Endothelial cell of umbilical vein (primary cell): ENCODE measurements around the gene CEP295NL. TPM values are rescaled to one million over a fixed set of nuclear protein-coding genes. Genes with fewer than 3 reads are reported as not detected.

Experiments used
- BruUV-seq: library from RNA; stranded (reverse); fragments of 400-500 nt; replicated peaks from 2 replicates; lab custom pipeline; 2021; lab: Mats Ljungman, UMichigan
- CTCF ChIA-PET: fragments of 300-600, 350-600 bp; sonication (Branson Sonifier 250); formaldehyde crosslinking; loops from one replicate; lab custom pipeline; 2021; ENCODE audit warnings: antibody characterized with exemption, inconsistent platforms; lab: Charles Lee
- POLR2A ChIA-PET: fragments of 300-600, 350-600 bp; sonication (Branson Sonifier 250); formaldehyde crosslinking; loops from one replicate; lab custom pipeline; 2021; ENCODE audit warnings: antibody characterized with exemption, inconsistent platforms; lab: Charles Lee
- DNase-seq: peaks from one replicate; pipeline ENCODE4 v3.0.0-alpha.2; 2011; ENCODE audit warnings: low read depth, low spot score
- FAIRE-seq: peaks from 2 replicates; lab custom pipeline; 2011; peaks lifted over from hg19 to GRCh38; lab: Jason Lieb, UNC
- H2AFZ ChIP-seq: 2 replicates; pipeline ENCODE4 v1.6.0; 2012; ENCODE audit warnings: low read depth, low read length, control low read depth, inconsistent platforms
- H3K27ac ChIP-seq: 2 replicates; pipeline ENCODE4 v1.5.1; 2011; ENCODE audit warnings: low read depth, mild to moderate bottlenecking, control low read depth, low read length, moderate library complexity; ENCODE audit not compliant: insufficient read depth
- H3K27me3 ChIP-seq, 2 experiments: 2 replicates each; pipeline versions ENCODE4 v1.6.0 to v1.6.1; 2011; ENCODE audit warnings: low read length in 2 of 2, mixed read lengths in 1 of 2; ENCODE audit not compliant: control insufficient read depth in 2 of 2, insufficient read depth in 2 of 2
- H3K36me3 ChIP-seq, 2 experiments: 2 replicates in 1 of 2; 3 replicates in 1 of 2; pipeline ENCODE4 v1.5.1; 2011; ENCODE audit warnings: low read length in 2 of 2, mild to moderate bottlenecking in 1 of 2, moderate library complexity in 1 of 2; ENCODE audit not compliant: control insufficient read depth in 2 of 2, insufficient read depth in 2 of 2; ENCODE audit errors: extremely low read depth in 1 of 2
- H3K4me1 ChIP-seq: 3 replicates; pipeline ENCODE4 v1.5.1; 2011; ENCODE audit warnings: mild to moderate bottlenecking, low read length; ENCODE audit not compliant: control insufficient read depth, insufficient read depth; ENCODE audit errors: extremely low read depth
- H3K4me2 ChIP-seq: 2 replicates; pipeline ENCODE4 v1.6.1; 2011; ENCODE audit warnings: low read length, control low read depth, mixed read lengths; ENCODE audit not compliant: insufficient read depth
- H3K4me3 ChIP-seq, 3 experiments: fragments of 200-600 bp in 1 of 3; sonication (generic), shearing (Covaris generic) in 1 of 3; replicated peaks in 1 of 3; 2 replicates each; pipeline ENCODE4 v1.5.1; 2011 to 2016; ENCODE audit warnings: control low read depth in 3 of 3, low read length in 3 of 3, mild to moderate bottlenecking in 2 of 3, inconsistent platforms in 1 of 3, low read depth in 1 of 3, moderate library complexity in 1 of 3; ENCODE audit not compliant: insufficient read depth in 1 of 3
- H3K79me2 ChIP-seq: 2 replicates; pipeline ENCODE4 v1.6.0; 2012; ENCODE audit warnings: low read length, inconsistent platforms; ENCODE audit not compliant: control insufficient read depth, insufficient read depth
- H3K9ac ChIP-seq: replicated peaks from 2 replicates; pipeline ENCODE3; 2011; ENCODE audit warnings: low read length, control low read depth; ENCODE audit not compliant: insufficient read depth; ENCODE audit errors: extremely low read depth
- H3K9me1 ChIP-seq: replicated peaks from 3 replicates; pipeline ENCODE4 v1.6.0; 2011; ENCODE audit warnings: mild to moderate bottlenecking, low read length; ENCODE audit not compliant: control insufficient read depth, insufficient read depth; ENCODE audit errors: extremely low read depth
- H3K9me3 ChIP-seq: replicated peaks from 2 replicates; pipeline ENCODE4 v1.5.1; 2012; ENCODE audit warnings: low read length, inconsistent platforms; ENCODE audit not compliant: control insufficient read depth, insufficient read depth
- H4K20me1 ChIP-seq: replicated peaks from 2 replicates; pipeline ENCODE3; 2011; ENCODE audit warnings: mild to moderate bottlenecking, low read length; ENCODE audit not compliant: control insufficient read depth, insufficient read depth; ENCODE audit errors: extremely low read depth
- CTCF ChIP-seq, 2 donors: IDR thresholded peaks; 1 replicate in 1 of 2; 2 replicates in 1 of 2; pipeline ENCODE4 v1.5.1; 2011; ENCODE audit warnings: low read length in 2 of 2, mild to moderate bottlenecking in 2 of 2, moderate library complexity in 2 of 2, control low read depth in 1 of 2, inconsistent platforms in 1 of 2, low read depth in 1 of 2; ENCODE audit not compliant: insufficient read depth in 1 of 2; ENCODE audit errors: extremely low read depth in 1 of 2
- EZH2 ChIP-seq: IDR thresholded peaks from 2 replicates; pipeline ENCODE4 v1.6.1; 2012; ENCODE audit warnings: borderline replicate concordance, low read depth, mild to moderate bottlenecking, moderate library complexity, low read length, inconsistent platforms; ENCODE audit not compliant: severe bottlenecking
- FOS ChIP-seq: IDR thresholded peaks from 2 replicates; pipeline ENCODE4 v1.6.1; 2011; ENCODE audit warnings: mild to moderate bottlenecking, low read length, moderate library complexity, borderline replicate concordance; ENCODE audit not compliant: insufficient read depth
- GATA2 ChIP-seq: IDR thresholded peaks from 2 replicates; pipeline ENCODE4 v1.7.0; 2011; ENCODE audit warnings: low read depth, mild to moderate bottlenecking, moderate library complexity, mixed read lengths, low read length; ENCODE audit not compliant: insufficient read length, insufficient read depth
- JUN ChIP-seq: IDR thresholded peaks from 2 replicates; pipeline ENCODE4 v1.6.1; 2011; ENCODE audit warnings: borderline replicate concordance, low read depth; ENCODE audit not compliant: insufficient read length, insufficient read depth
- MAX ChIP-seq: IDR thresholded peaks from 2 replicates; pipeline ENCODE4 v1.6.1; 2011; ENCODE audit not compliant: insufficient read depth, insufficient read length
- MYC ChIP-seq: IDR thresholded peaks from one replicate; pipeline ENCODE4 v1.6.1; 2011; ENCODE audit warnings: mild to moderate bottlenecking, low read depth, low read length
- POLR2A ChIP-seq: IDR thresholded peaks from 2 replicates; pipeline ENCODE4 v1.6.1; 2012; ENCODE audit warnings: low read depth, mild to moderate bottlenecking, control low read depth, low read length
- POLR2AphosphoS5 ChIP-seq: IDR thresholded peaks from 2 replicates; pipeline ENCODE4 v1.6.1; 2012; ENCODE audit warnings: low read depth, mild to moderate bottlenecking, control low read depth, low read length, moderate library complexity; ENCODE audit not compliant: insufficient read depth
- dilution Hi-C: fragments of 300-500 bp; cut with MboI; formaldehyde crosslinking; loops from one replicate; pipeline ENCODE4 v1.15.0; 2019; ENCODE audit warnings: low sequenced_read_pairs; ENCODE audit not compliant: extremely low pct_ligation_motif_present
- intact Hi-C: fragments of 100-400 bp; cut with micrococcal nuclease; formaldehyde crosslinking; loops from one replicate; pipeline ENCODE4 v1.10.0; 2022
- polyA plus RNA-seq, 4 experiments: library from polyadenylated mRNA; depleted of rRNA in 3 of 4; stranded (reverse) in 3 of 4; unstranded in 1 of 4; fragments of >200 nt; gene quantifications; 2 replicates each; pipeline versions ENCODE4 v1.2.1 to v1.2.3, GENCODE V29; 2011 to 2012; ENCODE audit warnings: missing spikeins in 1 of 4
- total RNA-seq: library from RNA; stranded (reverse); gene quantifications from 2 replicates; pipeline ENCODE4 v1.2.3, GENCODE V29; 2021

Gene CEP295NL
- total and polyA plus RNA-seq, 2 donors (not counting 3 experiments of a cell fraction or from before 2014, with no cell fraction given) = 0.10 to 8.3 TPM

DNA sequence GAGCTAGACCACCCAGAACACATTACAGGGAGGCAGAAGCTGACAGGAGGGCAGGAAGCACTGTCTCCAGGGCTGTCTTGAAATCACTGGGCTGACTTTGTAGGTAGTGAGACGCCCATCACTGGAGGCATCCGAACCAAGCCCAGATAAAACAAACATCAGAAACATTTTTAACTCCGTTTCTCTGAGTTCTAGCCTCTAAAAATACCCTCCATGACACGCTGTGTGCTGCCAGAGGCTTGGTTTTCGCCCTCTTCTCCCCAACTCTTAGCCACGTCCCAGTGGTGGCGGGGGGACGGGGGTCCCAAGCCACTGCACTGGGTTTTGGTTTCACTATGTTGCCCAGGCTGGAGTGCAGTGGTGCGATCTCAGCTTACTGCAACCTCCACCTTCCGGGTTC lies 1.2 kb downstream of the CEP295NL start:
- Histone ChIP-seq H3K79me2 (peaks cover 18% of the 10 kb centered on the region), H3K4me2 (no peak overlapping the region), H3K36me3 (peaks cover 6 to 24% of the 10 kb centered on the region in 2 experiments), H3K27me3 (no peaks in the 10 kb centered on the region), H3K27ac (no peak overlapping the region), H3K4me1 (no peaks in the 10 kb centered on the region), H2AFZ (no peak overlapping the region), H3K4me3 (no peak overlapping the region), H3K9me1 (no peaks in the 10 kb centered on the region), H3K9ac (no peak overlapping the region), H4K20me1 (no peaks in the 10 kb centered on the region), H3K9me3 (no peaks in the 10 kb centered on the region)
- no peak for FAIRE-seq
- no TSS peak for BruUV-seq
- intact Hi-C loops = no loop called here
- ChIA-PET POLR2A (no interaction called here), CTCF (interaction anchor here (1.4 kb wide), 1 partner anchor 36 kb away, joined by 6 read pairs; no protein-coding TSS in a partner anchor)
- dilution Hi-C loops = no loop called here
- TF ChIP-seq MAX (no peak), FOS (no peak), POLR2AphosphoS5 (no peak), EZH2 (no peak), JUN (no peak), POLR2A (no peak), GATA2 (no peak), MYC (no peak), CTCF (IDR thresholded peaks at IDR 0.05; ENCODE audit: extremely low read depth in 1 of 2, insufficient read depth in 1 of 2, low read depth in 1 of 2, low read length in 2 of 2) (no peak)
- DNase-seq = no peak
